GM12892 (cell line): Measurements from ENCODE around the gene CDC23.

ENCODE experiments used
- POLR2A ChIP-seq: IDR thresholded peaks from 2 replicates; pipeline ENCODE4 v1.6.1; 2011; ENCODE audit warnings: low read depth, low read length, control low read depth
- POLR2AphosphoS5 ChIP-seq: IDR thresholded peaks from 2 replicates; pipeline ENCODE4 v1.6.1; 2011; ENCODE audit warnings: low read depth, low read length, control low read depth

- TF ChIP-seq POLR2A, result no peak
- TF ChIP-seq POLR2AphosphoS5, result no peak
Measured at GRCh38 chr5:138157626-138158025, 55.5 kb downstream of the CDC23 start.
